RCC 7860 (cell line): ENCODE measurements around the gene CIZ1.

Experiments
- DNase-seq: peaks from one replicate; pipeline ENCODE4 v3.0.0-alpha.2; 2015; ENCODE audit warnings: low spot score
- FAIRE-seq: peaks from 2 replicates; lab custom pipeline; 2012; peaks lifted over from hg19 to GRCh38; lab: Jason Lieb, UNC

The CIZ1 gene

DNA sequence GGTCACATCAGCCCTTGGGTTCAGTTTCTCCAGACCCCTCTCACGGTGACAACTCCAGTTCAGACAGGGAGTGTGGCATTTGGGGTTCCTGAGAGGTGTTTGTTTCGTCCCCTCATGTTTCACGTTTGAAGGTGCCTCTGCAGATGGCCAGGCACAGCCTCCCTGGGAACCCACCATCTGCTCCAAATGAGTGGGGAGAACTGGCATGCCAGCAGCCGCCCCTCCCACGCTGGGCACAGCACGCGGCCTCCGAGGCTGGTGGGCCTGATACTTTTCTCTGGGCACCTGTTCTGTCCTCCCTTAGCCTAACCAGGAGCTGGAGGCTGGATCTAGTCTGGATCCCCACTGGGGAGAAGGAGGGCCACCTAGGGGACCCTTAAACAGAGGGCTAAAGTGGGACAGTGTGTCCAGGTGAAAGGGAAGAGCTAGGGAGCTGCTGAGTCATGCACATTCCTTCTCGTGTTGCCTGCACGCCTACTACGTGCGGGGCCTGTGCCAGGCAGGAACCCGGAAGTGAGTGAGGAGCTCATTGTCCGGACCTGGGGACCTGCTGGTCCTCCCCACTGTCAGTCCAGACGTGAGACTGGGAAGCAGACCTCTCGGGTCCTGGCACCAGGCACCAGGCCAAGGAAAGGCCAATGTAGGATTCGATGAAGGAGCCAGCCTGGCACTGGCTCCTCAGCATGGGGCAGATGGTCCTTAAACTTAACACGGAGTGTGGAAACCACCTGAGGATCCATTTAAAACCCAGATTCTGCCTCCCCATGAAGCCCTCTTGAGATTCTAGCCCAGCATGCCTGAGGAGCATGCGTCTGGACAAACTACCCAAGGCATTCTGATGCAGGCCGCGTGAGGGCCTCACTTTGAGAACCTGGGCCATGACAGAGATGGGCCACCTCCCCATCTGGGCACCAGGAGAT, 23.5 kb upstream of the CIZ1 start:
- FAIRE-seq (no peak), DNase-seq (peak; percentile 36)

GRCh38 chr9:128213746-128214497, 22.6 kb upstream of the CIZ1 start:
- FAIRE-seq (no peak), DNase-seq (no peak)

DNA sequence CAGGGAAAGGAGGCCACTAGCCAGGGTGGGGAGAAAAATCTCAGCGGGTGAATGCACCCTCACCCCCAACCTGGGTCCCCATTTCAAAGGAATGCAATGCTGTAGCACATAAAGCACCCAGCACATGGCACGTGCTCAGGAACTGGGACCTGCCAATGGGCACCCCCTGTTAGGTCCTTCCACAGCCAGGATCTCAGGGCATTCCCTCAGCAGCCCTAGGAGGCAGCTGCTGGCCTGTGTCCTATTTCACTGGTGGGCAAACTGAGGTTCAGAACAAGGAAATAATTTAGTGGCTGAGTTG, 20.6 kb upstream of the CIZ1 start:
- DNase-seq = no peak
- FAIRE-seq = no peak

GRCh38 chr9:128211186-128211980, 20.0 kb upstream of the CIZ1 start:
- DNase-seq = peak; percentile 92

GRCh38 chr9:128208946-128209669, 17.7 kb upstream of the CIZ1 start:
- FAIRE-seq = no peak
- no peak for DNase-seq

More at GRCh38 chr9:128211186-128211980, 20.0 kb upstream of the CIZ1 start:
- peak; percentile 93 for FAIRE-seq

DNA sequence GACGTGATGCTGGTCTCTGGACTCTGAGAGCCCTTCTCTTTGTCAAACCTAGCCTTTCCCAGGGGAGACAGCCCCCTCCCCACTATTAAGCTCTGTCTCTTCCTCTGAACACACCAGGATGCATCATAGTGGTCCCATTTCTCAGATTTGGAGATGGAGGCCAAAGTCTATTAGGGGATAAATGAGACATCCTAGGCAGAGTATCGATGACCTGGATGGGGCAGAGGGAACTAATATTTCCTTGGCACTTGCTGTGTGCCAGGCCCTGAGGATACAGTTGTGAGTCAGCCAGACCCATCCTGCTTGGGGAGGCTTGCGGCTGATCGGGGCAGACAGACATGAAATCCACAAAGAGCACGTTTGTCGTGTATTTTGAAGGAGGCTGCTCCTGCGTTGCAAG, 17.0 kb upstream of the CIZ1 start:
- DNase-seq = no peak

DNA sequence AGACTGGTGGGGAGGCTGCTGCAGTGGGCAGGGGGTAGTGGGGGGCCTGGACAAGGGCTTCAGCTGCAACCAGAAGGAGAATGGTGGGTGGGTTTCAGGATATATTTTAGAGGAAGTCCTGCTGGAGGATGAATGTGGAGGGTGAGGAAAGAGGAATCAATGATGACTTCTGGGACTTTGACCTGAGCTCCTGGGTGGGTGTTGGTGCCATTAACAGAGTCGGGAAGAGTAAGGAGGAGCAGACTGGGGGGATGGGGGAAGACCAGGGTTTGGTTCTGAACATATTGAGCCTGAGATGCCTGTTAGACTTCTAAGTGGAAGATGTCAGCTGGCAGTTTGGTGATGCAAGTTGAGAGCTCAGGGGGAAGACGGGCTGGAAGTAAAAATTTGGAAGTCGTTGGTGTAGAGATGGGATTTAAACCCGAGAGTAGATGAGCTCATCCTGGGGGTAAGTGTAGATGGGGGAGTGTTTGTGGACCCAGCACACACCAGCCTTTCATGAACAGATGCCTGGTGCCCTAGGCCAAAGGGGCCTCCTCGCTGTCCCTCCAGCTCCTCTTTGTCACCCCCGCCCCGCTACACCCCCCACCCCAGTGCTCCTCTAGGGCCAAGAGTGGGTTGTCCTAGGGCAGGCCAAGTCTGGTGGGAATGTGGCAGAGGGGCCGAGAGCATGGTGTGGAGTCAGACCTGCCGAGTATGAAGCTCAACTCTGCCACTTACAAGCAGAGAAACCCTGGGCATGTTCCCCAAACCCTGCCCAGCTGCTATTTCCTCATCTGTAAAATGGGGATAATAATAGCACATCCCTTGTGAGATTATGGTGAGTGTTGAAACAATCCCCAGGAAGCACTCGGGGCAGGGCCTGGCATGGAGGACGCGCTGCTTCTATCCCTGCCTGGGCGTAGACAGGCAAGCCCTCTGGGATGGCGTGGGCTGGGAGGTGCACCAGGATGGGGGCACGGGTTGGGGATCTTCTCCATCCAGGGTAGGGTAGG, 15.8 kb upstream of the CIZ1 start:
- FAIRE-seq = no peak
- no peak for DNase-seq

More for the DNA sequence above, 17.0 kb upstream of the CIZ1 start:
- no peak for FAIRE-seq

- no peak for DNase-seq
- FAIRE-seq = no peak
Measured at GRCh38 chr9:128206484-128206883, 15.1 kb upstream of the CIZ1 start.

- FAIRE-seq (no peak), DNase-seq (no peak)
Measured at GRCh38 chr9:128205296-128205944, 14.0 kb upstream of the CIZ1 start.

DNA sequence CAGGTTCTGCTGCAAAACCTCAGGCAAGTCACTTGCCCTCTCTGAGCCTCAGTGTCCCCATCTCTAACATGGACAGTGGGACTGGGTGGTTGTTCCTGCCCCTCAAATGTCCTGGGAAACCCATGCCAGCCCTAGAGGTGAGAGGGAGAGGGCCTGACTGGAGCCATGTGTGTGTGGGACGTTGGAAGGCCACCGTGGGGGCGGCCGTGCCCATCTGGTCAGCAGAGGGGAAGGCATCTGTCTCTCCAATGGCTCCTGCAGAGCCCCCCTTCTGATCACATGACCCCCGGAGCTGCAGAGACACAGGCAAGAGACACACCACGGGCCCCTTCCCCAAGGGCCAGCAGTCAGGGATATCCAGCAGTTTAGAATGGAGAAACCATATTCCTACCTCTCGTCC, 13.5 kb upstream of the CIZ1 start:
- FAIRE-seq = no peak
- DNase-seq = no peak

- DNase-seq (peak; percentile 78), FAIRE-seq (no peak)
Measured at GRCh38 chr9:128203707-128204551, 12.6 kb upstream of the CIZ1 start.

GRCh38 chr9:128203024-128203706, 11.8 kb upstream of the CIZ1 start, which contains the start of gene DNM1:
TSS of gene DNM1 (plus strand) at chr9:128203379. CDS start at chr9:128203471, 92 bp downstream.
- DNase-seq (peak; percentile 46), FAIRE-seq (no peak)

DNA sequence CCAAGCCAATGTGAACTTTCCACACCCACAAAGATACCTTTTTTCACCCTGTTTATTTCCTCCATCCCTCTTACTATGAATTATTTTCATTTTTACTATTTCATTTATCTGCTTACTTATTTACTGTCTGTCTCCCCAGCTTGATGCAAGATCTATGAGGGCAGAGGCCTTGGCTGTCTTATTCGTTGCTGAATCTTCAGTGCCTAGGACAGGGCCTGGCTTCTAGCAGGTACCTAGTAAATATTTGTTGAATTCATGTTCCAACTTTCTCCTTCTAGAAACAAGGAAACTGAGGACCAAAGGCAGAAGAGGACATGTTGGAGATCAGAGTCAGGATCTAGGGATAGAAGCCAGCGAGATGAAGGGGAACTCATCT, 11.3 kb upstream of the CIZ1 start:
- no peak for FAIRE-seq
- DNase-seq = no peak

DNA sequence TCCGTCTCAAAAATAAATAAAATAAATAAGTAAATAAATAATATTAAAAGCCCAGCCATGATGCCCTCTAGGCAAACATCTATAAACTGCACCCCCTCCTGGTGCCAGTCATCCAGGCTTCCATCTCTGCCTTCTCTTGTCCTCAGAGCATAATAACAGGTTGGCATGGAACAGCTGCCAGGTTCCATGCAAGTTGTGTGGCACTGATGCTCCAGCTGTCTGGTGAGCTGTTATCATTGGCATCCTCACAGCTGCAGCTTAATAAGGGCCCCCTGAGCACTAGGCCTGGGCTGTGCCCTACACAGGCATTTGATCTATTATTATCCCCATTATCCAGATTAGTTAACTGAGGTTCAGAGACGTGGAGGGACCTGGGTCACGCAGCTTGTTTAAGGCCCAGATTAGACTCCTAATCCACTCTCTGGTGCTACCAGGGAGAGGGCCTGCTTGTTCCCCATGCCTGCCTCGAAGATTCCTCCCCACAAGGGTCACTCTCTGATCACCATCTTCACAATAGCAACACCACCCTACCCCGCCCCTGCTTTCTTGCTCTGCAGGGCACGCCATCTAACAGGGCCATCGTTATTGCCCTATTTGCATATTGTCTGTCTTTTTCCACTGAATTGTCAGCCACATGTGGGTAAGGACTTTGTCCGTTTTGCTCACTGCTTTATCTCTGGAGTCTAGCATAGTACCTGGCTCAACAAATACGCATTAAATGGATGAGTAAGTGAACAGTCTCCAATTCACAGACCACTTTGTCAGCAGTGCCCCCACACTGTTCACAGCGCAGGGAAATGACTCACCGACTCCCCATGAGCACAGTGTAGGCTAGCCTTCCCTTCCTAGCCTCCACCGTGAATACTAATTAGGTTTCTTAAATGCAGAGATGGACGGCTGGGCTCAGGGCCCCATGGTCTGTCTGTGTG, 10.3 kb upstream of the CIZ1 start:
- FAIRE-seq = no peak
- DNase-seq = no peak

GRCh38 chr9:128193469-128194096, 2.2 kb upstream of the CIZ1 start:
- no peak for FAIRE-seq
- no peak for DNase-seq
